Measurements from ENCODE around the gene RHBG.

DNA sequence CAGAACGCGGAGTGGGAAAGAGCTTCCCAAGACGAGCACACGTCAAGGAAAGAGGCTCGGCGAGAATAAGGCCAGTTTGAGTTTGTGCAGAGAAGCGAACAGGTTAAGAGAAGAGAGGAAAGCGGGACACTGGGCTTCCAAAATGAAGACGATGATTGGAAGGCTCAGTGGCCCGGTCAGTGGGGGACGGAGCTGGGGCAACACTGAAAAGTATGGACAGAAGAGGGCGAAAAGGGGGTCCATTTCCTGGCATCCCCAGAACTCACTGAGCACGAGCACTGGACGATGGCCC is 31.2 kb upstream of the RHBG start:
- no peak for TF ChIP-seq CREB1 (IDR thresholded peaks at IDR 0.05; ENCODE audit: low read depth)
- TF ChIP-seq RAD21 (IDR thresholded peaks at IDR 0.05; ENCODE audit: low read depth) = no peak

Measured in Ishikawa (cell line).